IPS-11a (cell line): ENCODE results near the gene TMEFF1.
"Not testable (repeated sequence)": the region's sequence is repeated elsewhere in the genome, so short reads cannot be mapped to it uniquely, and the experiment has no call there.

Experiments used
- H3K4me3 ChIP-seq: one replicate; pipeline ENCODE4 v1.5.1; 2013; ENCODE audit warnings: low read depth, low read length, control low read depth

The TMEFF1 gene

DNA sequence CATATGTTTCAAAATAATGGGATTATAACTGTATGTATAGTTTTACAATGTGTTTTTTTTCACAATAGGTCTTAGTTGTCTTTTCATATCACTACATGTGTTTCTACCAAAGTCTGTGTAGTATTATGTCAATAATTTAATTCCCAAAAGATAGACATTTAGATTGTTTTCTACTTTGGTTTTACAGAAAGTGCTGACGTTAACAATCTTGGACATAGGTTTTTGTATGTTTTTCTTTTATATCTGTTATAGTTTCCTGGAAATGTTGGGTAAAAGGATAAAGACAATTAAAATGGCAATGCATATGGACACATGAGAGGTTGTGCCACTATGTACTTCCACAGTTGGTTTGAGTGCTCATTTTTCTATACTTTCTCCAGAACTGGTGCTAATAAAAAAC lies 15.2 kb downstream of the TMEFF1 start:
- no peak overlapping the region for H3K4me3 ChIP-seq

DNA sequence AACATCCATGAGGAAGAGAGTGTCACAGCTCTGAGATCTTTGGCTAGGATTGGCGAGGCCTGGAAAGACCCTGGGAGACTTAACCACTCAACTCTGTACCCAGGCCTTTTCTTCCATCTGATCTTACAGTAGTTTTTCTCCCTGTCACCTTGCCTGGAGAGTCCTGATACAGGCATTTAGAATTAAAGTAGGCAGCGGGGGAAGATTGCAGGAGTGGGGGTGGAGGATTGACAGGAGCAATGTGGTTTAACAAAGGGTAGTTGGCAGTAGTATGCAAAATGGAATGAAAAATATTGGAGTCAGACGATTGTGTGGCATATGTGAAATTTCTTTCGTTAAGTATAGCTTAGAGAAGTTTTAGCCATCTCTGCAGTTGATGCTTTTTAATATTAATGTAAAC lies 16.9 kb downstream of the TMEFF1 start:
- no peak overlapping the region for H3K4me3 ChIP-seq

DNA sequence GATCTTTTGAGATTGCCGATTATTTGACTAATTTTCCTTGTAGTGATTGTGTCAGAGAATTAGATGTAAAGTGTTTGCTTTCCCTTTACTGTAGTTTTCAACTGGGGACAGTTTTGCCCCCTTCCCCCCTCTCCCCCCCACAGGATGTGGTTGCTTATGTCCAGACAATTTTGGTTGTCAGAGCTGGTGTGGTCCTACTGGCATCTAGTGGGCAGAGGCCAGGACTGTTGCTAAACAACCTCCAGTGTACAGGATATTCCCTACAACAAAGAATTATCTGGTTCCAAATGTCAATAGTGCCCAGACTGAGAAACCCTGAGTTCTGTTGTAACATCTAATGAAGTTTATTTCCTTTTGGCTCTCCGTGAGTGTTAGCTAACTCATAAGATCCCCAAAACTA lies 20.0 kb downstream of the TMEFF1 start:
- H3K4me3 ChIP-seq, result no peak overlapping the region

DNA sequence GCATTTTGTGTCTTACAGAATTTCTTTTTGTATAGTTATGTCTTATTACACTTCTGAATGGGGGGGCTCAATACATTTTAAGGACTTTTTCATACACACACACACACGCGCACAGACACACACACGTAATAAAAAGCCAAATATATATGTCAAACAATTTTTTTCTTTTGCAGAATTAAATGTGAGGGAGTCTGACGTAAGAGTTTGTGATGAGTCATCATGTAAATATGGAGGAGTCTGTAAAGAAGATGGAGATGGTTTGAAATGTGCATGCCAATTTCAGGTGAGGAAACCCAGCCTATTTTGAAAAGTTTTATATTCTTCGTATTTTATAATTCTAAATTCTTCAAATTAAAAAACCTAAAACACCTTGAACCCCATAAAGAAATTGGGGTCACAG lies 25.6 kb downstream of the TMEFF1 start:
- no peak overlapping the region for H3K4me3 ChIP-seq

DNA sequence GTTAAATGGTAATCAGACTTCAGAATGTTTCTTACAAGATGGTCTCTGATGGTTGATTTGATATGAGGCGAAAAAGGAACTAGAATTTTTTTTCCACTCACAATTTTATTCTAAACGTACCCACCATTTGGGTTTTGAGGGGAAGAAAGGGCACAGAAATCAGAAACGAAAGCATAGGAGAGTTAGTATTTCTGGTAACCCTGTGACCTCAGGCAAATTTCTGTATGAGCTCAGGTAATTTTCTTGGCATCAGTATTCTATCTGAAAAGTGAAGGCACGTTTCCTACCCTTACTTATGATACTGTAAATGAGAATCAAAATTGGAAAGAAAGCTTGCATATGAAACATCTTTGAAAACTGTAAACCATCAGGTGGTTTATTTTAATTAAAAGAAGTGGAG lies 26.5 kb downstream of the TMEFF1 start:
- H3K4me3 ChIP-seq, result no peak overlapping the region

DNA sequence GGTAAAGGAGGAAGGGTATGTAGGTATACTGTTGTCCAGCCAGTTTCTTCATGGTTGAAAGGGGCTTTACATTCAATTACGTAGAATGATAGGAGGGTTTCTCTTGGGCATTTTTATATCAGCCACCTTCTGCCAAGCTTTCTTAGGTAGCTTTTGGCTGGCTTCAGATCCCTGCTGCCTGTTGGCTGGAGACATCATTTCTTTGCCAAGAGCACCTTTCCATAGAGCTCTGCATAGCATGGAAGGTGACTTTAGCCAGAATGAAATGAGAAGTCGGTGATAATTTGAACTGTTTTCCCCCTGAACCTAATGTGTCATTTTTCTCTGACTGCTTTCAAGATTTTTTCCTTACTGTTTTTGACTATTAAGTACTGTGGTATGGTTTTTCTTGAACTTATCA lies 26.9 kb downstream of the TMEFF1 start:
- H3K4me3 ChIP-seq, result no peak overlapping the region

DNA sequence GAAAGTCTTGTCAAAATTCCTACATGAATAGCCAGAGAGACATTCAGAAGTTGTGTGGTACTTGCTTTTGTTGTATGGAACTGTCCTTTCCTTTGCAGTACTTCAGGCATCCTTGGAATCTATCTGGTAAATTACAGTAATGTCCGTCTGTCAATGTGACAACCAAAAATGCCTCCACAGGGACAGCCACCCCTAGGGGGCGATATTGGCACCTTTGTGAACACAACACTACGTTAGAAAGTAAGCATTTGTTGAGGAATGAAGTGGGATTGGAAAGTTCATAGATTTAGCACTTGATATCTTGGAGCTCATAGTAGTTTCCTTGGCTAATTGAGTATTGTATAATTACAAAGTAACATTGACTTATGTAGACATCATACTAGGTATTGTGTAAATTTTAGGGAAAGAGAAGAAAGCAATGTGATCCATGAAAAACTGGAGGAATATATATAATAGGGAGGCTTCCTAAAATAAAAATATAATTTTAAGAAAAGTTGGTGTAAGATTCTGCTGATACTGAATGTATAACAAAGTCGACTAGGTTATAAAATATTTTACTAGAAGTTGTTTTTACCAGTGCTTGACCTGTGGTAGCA lies 32.7 kb downstream of the TMEFF1 start:
- H3K4me3 ChIP-seq, result no peak overlapping the region

DNA sequence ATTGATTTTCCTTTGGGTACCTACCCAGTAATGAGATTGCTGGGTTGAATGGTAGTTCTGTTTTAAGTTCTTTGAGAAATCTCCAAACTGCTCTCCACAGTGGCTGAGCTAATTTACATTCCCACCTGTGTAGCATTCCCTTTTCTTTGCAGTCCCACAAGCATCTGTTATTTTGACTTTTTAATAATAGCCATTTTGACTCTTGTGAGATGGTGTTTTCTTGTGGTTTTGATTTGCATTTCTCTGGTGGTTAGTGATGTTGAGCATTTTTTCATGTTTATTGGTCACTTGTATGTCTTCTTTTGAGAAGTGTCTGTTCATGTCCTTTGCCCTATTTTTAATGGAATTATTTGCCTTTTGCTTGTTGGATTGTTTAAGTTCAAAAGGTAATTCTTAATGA lies 34.4 kb downstream of the TMEFF1 start:
- not testable (repeated sequence) for H3K4me3 ChIP-seq

DNA sequence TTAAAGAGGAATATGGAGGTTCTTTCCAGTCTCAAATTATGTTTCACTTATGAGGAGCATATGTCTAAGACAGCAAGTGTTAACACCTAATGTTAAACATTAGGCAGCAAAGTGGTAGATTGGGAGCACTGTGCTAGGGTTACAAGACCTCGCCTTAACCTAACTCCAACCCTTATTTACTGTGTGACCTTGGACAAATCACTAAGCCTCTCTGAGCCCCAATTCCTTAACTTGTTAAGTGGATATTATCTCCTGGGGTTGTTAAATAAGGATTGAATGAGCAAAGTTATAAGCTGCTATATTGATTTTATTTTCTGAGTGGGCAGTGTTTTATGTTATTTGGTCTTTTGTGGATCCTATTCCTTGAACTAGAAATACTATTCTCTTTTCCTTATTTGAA lies 38.3 kb downstream of the TMEFF1 start:
- no peak overlapping the region for H3K4me3 ChIP-seq

DNA sequence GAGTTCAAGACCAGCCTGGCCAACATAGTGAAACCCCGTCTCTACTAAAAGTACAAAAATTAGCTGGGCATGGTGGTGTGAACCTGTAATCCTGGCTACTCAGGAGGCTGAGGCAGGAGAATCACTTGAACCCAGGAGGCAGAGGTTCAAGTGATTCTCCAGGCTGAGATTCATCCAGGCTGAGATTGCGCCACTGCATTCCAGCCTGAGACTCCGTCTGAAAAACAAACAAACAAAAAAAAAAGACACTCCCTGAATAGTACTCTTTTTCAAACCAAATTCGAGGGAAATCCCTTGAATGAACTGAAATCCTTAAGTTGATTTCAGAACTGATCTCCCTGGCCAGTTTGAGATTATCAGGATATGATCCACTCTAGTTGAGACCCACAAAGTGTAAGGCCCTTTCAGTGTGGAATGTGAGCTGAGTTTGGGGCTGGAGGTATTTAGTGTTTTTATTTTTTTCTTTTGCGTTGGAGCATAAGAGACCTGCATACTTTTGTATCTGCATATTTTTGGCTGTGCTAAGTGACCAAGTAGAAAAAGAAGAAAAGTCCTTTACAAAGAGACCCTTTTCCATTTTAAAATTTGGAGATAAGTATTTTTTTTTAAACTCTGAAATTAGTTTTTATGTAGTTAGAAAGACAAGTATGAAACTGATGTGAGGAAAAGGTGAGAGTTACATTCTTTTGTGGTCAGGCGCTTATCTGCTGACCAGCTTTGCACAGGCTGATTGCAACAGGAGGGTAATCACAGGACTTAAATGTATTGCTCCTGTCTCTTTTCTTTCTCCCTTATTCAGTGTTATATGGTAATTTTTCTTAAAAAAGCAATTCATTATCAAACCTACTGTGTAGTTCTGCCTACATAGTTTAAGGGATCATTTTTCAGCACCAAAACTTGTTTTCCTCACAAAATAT lies 42.9 kb downstream of the TMEFF1 start:
- H3K4me3 ChIP-seq, result no peak overlapping the region

DNA sequence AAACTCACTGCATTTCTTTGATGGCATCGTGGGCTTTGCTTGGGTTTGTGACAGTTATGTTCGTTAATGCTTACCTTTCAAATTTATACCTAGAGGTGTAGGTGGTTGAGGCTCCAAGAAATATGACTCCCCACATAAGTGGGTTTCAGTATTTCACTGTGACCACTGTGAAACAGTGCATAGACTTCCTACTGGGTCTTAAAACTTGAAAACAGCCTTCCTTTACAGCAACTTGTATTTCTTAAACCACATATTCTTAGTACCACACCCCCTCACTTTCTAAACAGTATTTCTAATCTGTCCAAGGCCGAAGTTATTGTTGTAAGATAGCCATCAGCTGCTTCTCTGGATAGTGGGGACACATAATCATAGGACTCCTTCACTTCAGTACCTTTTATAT lies 48.3 kb downstream of the TMEFF1 start:
- no peak overlapping the region for H3K4me3 ChIP-seq

DNA sequence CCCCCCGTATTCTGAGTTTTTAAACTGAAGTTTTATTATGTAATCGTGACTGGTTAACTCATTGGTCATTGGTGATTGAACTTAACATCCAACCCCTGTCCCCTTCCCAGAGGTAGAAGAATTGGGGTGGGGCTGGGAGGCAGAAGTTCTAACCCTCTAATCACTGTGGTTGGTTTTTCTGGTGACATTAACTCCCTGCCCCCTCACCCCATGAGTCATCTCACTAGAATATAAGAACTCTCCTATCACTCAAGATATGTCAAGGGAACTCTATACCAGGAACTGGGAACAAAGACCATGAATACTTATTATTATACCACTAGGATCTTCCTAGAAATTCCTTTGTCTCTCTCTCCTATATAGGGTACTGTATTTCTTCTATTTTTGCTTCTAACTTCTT lies 52.6 kb downstream of the TMEFF1 start:
- no peak overlapping the region for H3K4me3 ChIP-seq

DNA sequence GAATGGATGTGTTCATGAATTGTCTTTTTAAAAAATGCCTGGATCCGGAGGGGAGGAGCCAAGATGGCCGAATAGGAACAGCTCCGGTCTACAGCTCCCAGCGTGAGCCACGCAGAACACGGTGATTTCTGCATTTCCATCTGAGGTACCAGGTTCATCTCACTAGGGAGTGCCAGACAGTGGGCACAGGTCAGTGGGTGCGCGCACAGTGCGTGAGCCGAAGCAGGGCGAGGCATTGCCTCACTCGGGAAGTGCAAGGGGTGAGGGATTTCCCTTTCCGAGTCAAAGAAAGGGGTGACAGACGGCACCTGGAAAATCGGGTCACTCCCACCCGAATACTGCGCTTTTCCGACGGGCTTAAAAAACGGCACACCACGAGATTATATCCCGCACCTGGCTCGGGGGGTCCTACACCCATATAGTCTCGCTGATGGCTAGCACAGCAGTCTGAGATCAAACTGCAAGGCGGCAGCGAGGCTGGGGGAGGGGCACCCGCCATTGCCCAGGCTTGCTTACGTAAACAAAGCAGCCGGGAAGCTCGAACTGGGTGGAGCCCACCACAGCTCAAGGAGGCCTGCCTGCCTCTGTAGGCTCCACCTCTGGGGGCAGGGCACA lies 54.3 kb downstream of the TMEFF1 start:
- H3K4me3 ChIP-seq, result not testable (repeated sequence)

DNA sequence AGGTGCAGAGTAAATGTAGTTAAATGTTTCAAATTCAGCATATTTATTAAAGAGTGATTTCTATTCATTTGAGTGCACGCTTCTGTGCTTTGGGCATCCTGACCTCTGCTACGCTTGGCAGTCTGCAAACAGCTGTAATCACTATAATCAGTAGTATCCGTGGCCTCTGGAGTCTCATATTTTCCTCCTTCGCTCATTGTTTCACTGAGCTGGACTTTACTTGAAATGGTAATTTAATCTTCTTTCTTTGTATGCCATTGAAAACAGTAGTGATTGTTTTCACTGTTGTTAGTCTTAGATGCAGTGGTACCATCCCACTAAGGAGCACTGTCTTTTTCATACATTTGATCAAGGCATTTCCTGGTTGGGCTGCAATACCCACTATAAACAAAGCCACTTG lies 61.5 kb downstream of the TMEFF1 start:
- H3K4me3 ChIP-seq, result no peak overlapping the region

DNA sequence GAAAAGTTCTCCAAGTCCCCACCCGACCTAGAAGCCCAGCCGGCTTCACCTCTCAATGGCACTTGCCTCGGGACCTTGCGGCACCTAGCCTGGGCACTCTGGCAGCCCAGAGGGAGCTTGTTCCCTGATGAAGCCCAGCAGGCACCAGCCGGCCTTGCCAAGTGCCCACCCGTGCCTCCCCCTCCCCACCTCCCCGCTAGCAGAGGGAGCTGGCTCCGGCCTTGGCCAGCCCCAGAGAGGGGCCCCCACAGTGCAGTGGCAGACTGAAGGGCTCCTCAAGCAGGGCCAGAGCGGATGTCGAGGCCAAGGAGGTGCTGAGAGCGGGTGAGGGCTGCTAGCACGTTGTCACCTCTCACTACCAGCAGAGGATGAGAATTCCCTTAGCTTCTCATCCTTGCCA lies 67.4 kb downstream of the TMEFF1 start:
- no peak overlapping the region for H3K4me3 ChIP-seq

DNA sequence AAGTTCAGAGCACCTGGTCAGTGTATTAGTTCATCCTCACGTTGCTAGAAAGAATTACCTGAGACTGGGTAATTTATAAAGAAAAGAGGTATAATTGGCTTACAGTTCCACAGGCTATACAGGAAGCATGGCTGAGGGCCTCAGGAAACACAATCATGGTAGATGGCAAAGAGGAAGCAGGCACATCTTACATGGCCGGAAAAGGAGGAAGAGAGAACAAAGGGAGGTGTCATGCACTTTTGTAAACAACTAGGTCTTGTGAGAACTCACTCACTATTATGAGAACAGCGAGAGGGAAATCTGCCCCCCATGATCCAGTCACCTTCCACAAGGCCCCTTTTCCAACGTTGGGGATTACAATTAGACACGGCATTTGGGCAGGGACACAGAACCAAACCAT lies 76.1 kb downstream of the TMEFF1 start:
- no peak overlapping the region for H3K4me3 ChIP-seq

DNA sequence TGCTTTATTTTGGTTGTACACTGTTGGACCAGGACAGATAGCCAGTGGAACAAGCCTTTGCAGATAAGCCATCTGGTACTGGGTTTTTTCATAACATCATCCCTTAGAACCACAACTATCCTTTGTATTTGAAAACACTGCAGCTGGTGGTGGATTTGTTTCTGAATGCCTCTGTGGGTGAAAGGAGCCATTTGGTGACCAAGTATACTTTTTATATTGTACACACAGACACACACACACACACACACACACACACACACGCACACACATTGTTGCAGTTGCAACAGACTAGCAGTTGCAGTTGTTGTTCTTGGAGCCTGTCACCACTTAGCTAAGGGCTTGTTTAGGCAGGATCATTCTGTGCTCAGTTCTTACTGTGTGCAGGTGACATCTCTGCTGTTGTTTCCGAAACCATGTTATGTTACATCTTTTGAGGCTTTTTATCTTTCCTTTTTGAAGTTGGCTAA lies 82.0 kb downstream of the TMEFF1 start:
- no peak overlapping the region for H3K4me3 ChIP-seq

DNA sequence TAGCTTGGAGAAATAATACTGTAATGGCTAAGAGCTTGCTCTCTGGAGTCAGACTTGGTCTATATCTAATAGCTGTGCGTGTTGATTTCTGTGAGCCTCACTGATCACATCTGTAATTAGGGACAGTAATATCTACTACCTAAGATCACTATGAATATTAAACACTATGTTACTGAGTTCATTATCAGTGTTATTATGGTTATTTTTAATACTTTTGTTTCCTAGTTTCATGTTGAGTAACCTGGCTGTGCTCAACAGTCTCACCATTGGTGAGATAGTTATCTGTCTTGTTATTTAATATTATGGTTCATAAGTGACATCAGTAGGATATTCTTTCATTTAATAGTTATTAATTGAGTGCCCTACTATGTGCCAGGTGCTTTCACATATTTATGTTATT lies 82.5 kb downstream of the TMEFF1 start:
- H3K4me3 ChIP-seq, result no peak overlapping the region

DNA sequence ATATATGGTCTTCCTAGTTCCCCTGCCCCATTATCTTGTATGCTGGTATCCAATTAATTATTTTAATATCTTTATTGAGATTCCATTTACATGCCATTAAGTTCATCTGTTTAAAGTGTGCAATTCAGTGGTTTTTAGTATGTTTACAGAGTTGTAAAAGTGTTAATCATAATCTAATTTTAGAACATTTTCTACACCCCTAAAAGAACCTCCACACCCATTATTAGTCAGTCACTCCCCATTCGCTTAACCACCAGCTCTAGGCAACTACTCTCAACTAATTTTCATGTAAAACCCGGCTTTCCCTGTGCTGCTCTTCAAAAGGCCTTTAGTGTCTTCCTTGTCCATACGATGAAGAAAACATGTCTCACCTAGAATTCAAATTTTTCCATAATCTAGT lies 84.1 kb downstream of the TMEFF1 start:
- no peak overlapping the region for H3K4me3 ChIP-seq

DNA sequence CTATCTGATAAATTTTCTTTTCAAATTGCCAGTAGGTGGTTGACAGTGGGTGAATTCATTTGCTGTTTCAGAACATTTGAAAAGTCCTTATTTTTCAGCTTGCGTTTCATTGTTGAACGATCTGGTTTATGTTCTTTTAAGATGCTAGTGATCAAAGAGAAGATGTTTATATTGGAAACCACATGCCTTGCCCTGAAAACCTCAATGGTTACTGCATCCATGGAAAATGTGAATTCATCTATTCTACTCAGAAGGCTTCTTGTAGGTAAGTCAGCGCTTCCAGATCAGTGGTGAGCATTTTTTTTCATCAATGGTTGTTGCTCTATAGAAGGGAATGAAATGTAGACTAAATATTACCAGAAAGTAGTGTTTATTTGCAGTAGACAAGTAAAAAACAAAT lies 88.3 kb downstream of the TMEFF1 start:
- H3K4me3 ChIP-seq, result no peak overlapping the region

DNA sequence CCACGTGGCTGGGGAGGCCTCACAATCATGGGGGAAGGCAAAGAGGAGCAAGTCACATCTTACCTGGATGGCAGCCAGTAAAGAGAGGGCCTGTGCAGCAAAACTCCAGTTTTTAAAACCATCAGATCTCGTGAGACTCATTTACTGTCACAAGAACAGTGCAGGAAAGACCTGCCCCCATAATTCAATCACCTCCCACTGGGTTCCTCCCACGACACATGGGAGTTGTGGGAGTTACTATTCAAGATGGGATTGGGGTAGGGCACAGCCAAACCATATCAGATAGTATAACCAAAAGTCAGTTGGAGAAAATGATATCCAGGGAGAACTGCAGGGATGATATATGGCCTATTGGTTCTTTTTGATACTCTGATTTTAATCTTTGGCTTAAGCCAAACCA lies 94.9 kb downstream of the TMEFF1 start:
- H3K4me3 ChIP-seq, result no peak overlapping the region

DNA sequence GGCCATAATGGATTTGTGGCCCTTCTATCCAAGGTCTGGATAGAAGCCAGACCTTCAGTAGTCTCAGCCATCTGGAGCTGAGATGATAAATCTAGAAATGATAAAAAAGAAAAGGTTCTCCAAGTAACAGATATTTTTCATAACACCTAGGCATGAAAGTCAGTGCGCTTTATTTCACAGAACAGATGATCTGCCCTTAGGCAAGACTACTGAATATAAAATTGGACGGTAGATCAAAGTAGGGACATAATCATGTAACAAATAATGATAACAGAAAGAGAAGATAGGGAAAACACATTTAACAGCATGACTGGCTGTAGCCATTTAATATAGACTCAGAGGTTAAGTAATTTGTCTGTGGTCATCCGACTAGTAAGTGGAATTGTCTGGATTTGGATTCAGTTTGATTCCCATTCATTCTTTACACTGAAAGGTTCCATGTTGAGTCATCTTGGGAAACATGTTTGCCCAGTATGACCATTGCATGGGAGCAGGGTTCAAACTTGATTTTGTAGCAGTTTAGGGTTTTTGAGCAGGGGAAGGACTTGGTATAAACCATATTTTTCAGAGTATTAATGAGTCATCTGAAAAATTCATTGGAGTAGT lies 100.8 kb downstream of the TMEFF1 start:
- no peak overlapping the region for H3K4me3 ChIP-seq
